Bronchial epithelial cell (primary cell): ENCODE results near the gene CSMD2. TPM values are rescaled to one million over a fixed set of nuclear protein-coding genes. Genes with fewer than 3 reads are reported as not detected.

Experiments
- DNase-seq: peaks from one replicate; pipeline ENCODE4 v3.0.0-alpha.2; 2010; ENCODE audit warnings: low read depth
- FAIRE-seq: peaks from 2 replicates; lab custom pipeline; 2011; peaks lifted over from hg19 to GRCh38; lab: Jason Lieb, UNC
- H3K27me3 ChIP-seq: 2 replicates; pipeline ENCODE4 v1.5.1; 2011; ENCODE audit warnings: low read length; ENCODE audit not compliant: control insufficient read depth, insufficient read depth
- H3K36me3 ChIP-seq: 2 replicates; pipeline ENCODE4 v1.5.1; 2011; ENCODE audit warnings: low read length; ENCODE audit not compliant: control insufficient read depth, insufficient read depth
- H3K4me3 ChIP-seq: 2 replicates; pipeline ENCODE4 v1.5.1; 2011; ENCODE audit warnings: mild to moderate bottlenecking, low read depth, low read length, control low read depth
- total RNA-seq: library from RNA; depleted of rRNA; stranded (reverse); fragments of >200 nt; gene quantifications from 2 replicates; pipeline ENCODE4 v1.2.1, GENCODE V29; 2014
- TF ChIP-seq, protein P1 (sequence below): IDR thresholded peaks from 2 replicates; pipeline ENCODE4 v1.5.1; 2011; ENCODE audit warnings: mild to moderate bottlenecking, moderate library complexity, low read length, control low read depth, inconsistent platforms; ENCODE audit not compliant: insufficient read depth, severe bottlenecking

The CSMD2 gene
- total RNA-seq, 1 donor from 2014 or later: not detected

DNA sequence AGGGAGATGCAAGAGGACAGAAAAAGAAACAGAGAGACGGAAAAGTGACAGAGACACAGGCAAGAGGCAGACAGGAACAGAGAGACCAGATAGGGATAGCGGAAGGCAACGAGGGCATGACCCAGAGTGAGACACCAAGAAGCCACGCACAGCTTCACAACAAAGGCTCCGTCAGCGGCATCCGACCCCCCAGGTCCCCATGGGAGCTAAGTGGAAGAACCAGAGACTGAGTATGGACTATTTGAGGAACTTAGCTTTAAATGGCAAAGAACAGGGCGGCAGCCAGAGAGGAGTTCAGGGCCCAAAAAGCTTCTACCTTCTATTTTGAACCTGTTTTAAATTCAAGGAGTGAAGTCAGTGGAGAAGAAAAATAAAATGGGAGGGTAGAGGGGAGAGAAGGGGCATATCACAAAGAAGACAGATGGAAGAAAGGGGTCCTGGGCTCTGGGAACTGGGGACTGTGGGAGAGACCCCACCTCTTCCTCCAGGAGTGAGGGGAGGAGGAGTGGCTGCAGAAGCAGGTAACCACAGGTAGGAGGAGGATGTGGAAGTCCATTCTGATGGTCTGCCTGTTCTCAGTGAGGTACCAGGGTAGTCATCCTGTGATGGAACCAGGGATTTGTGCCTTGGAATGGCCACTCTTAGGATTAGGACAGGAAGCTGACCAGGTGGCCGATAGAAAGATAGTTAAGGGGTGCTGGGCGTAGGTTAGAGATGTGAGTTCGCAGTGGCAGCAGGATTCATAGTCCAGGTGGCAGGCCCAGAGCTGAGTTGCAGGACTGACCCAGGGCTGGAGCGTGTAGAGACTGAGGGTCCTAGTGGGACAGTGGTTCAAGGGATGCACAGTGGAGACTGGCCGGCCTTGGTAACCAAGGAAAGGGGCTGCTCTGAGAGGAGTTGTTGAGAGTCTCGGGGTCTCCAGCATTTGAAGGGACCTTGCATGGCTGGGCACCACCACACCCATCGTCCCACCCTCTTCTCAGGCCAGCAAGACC lies 37.7 kb downstream of the CSMD2 start:
- Histone ChIP-seq H3K27me3 (no peaks in the 10 kb centered on the region), H3K36me3 (no peaks in the 10 kb centered on the region), H3K4me3 (no peak overlapping the region)
- TF ChIP-seq, protein P1, sequence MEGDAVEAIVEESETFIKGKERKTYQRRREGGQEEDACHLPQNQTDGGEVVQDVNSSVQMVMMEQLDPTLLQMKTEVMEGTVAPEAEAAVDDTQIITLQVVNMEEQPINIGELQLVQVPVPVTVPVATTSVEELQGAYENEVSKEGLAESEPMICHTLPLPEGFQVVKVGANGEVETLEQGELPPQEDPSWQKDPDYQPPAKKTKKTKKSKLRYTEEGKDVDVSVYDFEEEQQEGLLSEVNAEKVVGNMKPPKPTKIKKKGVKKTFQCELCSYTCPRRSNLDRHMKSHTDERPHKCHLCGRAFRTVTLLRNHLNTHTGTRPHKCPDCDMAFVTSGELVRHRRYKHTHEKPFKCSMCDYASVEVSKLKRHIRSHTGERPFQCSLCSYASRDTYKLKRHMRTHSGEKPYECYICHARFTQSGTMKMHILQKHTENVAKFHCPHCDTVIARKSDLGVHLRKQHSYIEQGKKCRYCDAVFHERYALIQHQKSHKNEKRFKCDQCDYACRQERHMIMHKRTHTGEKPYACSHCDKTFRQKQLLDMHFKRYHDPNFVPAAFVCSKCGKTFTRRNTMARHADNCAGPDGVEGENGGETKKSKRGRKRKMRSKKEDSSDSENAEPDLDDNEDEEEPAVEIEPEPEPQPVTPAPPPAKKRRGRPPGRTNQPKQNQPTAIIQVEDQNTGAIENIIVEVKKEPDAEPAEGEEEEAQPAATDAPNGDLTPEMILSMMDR: no peak
- DNase-seq: no peak
- no peak for FAIRE-seq

DNA sequence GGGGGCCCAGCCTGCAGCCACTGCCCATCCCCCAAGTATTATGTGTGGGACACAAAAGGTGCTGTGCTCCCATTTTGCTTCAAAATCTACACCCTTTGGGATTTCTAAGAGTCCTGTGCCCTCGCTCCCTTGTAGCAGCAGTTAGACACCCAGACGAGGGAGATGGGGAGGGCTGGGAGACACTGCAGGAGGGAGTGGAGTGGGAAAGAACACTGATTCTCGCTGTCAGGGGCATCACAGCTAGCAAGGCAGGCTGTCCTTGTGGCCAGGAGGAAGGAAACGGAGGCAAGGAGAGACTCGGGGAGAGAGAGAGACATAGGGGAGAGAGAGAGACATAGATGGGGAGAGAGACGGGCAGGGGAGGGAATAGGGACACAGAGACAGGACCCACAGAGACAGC lies 38.5 kb downstream of the CSMD2 start:
- no peak for FAIRE-seq
- H3K27me3 ChIP-seq: no peaks in the 10 kb centered on the region

DNA sequence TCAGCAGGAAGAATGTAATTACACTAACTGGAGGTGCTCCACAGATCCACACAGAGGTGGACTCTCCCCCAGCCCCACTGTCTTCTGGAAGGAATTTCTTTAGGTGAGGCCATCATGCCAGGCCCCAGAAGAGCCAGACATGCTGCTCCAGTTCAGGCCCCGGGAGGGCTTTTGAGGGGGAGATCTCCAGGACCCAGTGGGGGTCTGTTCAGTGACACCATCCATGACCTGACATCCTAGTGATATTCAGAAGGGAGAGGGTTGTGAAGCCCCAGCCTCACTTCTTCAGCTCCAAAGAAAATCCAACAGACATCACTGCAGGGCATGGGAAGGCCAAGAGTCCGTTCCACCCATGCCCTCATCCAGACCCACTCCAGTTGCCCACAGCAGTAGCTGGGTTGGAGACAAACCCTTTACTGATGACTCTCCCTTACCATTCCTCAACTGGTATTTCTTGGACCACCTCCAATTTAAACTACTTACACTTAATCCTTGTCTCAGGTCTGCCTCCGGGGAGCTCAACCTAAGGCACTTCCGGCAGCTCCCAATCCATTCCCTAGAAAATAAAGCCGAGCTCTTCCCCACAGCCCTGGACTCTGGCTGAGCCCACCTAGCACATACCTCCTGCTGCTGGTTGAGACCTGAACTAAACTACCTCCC lies 39.2 kb downstream of the CSMD2 start:
- TF ChIP-seq, protein P1: no peak
- Histone ChIP-seq H3K4me3 (no peak overlapping the region), H3K27me3 (no peaks in the 10 kb centered on the region), H3K36me3 (no peaks in the 10 kb centered on the region)
- no peak for DNase-seq
- no peak for FAIRE-seq

More for the DNA sequence above, 38.5 kb downstream of the CSMD2 start:
- no peak for DNase-seq
- TF ChIP-seq, protein P1: no peak
- H3K36me3 ChIP-seq: no peaks in the 10 kb centered on the region
- no peak overlapping the region for H3K4me3 ChIP-seq

DNA sequence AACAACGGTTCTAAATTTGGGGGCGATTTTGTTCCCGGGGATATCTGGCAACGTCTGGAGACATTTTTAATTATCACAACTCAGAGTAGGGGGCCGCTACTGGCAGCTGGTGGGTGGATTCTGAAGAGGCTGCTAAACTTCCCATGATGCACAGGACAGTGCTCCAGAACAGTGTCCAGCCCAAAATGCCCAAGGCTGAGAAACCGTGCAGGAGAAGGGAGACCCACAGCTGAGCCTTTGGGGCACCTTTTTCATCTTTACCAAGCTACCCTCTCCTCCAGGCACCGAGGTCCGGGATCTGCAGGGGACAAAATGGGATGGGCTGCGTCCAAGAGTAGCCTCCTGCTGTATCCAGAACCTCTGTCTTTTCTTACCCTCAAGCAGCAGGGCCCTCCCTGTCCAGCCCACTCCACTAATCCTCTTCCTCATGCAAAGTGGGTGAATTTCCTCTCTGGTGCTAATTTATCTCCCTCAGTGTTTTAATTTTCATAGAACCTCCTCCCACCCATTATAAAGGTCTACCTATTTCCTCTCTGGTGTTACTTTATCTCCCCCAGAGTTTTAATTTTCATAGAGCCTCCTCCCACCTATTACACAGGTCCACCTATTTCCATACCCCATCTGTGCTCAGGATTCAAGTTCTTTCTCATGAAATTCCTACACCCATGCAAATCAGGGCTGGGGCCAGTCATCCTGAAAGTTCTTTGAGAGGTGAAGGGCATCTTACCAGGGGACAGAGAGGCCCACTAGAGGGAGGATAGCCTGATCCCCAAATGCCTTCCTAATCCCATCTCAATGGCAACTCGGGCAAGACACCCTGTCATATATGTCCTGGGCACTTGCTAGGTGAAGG lies 42.7 kb downstream of the CSMD2 start:
- Histone ChIP-seq H3K4me3 (no peak overlapping the region), H3K36me3 (no peaks in the 10 kb centered on the region), H3K27me3 (no peaks in the 10 kb centered on the region)
- no peak for DNase-seq
- no peak for FAIRE-seq
- TF ChIP-seq, protein P1: no peak

DNA sequence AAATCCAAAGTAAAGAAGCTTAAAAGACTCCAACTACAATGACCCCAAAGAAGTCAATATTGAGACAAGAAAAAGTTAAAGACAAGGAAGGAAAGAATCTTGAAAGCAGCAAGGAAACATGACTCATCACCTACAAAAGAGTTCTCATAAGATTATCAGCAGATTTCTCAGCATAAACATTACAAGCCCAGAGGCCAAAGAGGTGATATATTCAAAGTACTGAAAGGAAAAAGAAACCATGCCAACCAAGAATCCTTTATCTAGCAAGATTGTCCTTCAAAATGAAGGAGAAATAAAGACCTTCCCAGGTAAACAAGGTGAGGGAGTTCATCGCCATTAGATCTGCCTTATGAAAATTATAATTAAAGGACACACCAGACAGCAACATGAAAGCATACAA lies 49.8 kb downstream of the CSMD2 start:
- Histone ChIP-seq H3K27me3 (no peaks in the 10 kb centered on the region), H3K4me3 (no peak overlapping the region), H3K36me3 (no peaks in the 10 kb centered on the region)
- peak; percentile 4 for DNase-seq
- TF ChIP-seq, protein P1: no peak
- no peak for FAIRE-seq
